Endothelial cell of umbilical vein (primary cell): ENCODE results near the gene PDE7B. TPM values are rescaled to one million over a fixed set of nuclear protein-coding genes. Genes with fewer than 3 reads are reported as not detected.

Experiments used
- BruUV-seq: library from RNA; stranded (reverse); fragments of 400-500 nt; replicated peaks from 2 replicates; lab custom pipeline; 2021; lab: Mats Ljungman, UMichigan
- CTCF ChIA-PET: fragments of 300-600, 350-600 bp; sonication (Branson Sonifier 250); formaldehyde crosslinking; loops from one replicate; lab custom pipeline; 2021; ENCODE audit warnings: antibody characterized with exemption, inconsistent platforms; lab: Charles Lee
- POLR2A ChIA-PET: fragments of 300-600, 350-600 bp; sonication (Branson Sonifier 250); formaldehyde crosslinking; loops from one replicate; lab custom pipeline; 2021; ENCODE audit warnings: antibody characterized with exemption, inconsistent platforms; lab: Charles Lee
- DNase-seq: peaks from one replicate; pipeline ENCODE4 v3.0.0-alpha.2; 2011; ENCODE audit warnings: low read depth, low spot score
- FAIRE-seq: peaks from 2 replicates; lab custom pipeline; 2011; peaks lifted over from hg19 to GRCh38; lab: Jason Lieb, UNC
- H2AFZ ChIP-seq: 2 replicates; pipeline ENCODE4 v1.6.0; 2012; ENCODE audit warnings: low read depth, low read length, control low read depth, inconsistent platforms
- H3K27ac ChIP-seq: 2 replicates; pipeline ENCODE4 v1.5.1; 2011; ENCODE audit warnings: low read depth, mild to moderate bottlenecking, control low read depth, low read length, moderate library complexity; ENCODE audit not compliant: insufficient read depth
- H3K27me3 ChIP-seq, 2 experiments: 2 replicates each; pipeline versions ENCODE4 v1.6.0 to v1.6.1; 2011; ENCODE audit warnings: low read length in 2 of 2, mixed read lengths in 1 of 2; ENCODE audit not compliant: control insufficient read depth in 2 of 2, insufficient read depth in 2 of 2
- H3K36me3 ChIP-seq, 2 experiments: 2 replicates in 1 of 2; 3 replicates in 1 of 2; pipeline ENCODE4 v1.5.1; 2011; ENCODE audit warnings: low read length in 2 of 2, mild to moderate bottlenecking in 1 of 2, moderate library complexity in 1 of 2; ENCODE audit not compliant: control insufficient read depth in 2 of 2, insufficient read depth in 2 of 2; ENCODE audit errors: extremely low read depth in 1 of 2
- H3K4me1 ChIP-seq: 3 replicates; pipeline ENCODE4 v1.5.1; 2011; ENCODE audit warnings: mild to moderate bottlenecking, low read length; ENCODE audit not compliant: control insufficient read depth, insufficient read depth; ENCODE audit errors: extremely low read depth
- H3K4me2 ChIP-seq: 2 replicates; pipeline ENCODE4 v1.6.1; 2011; ENCODE audit warnings: low read length, control low read depth, mixed read lengths; ENCODE audit not compliant: insufficient read depth
- H3K4me3 ChIP-seq, 3 experiments: fragments of 200-600 bp in 1 of 3; sonication (generic), shearing (Covaris generic) in 1 of 3; replicated peaks in 1 of 3; 2 replicates each; pipeline ENCODE4 v1.5.1; 2011 to 2016; ENCODE audit warnings: control low read depth in 3 of 3, low read length in 3 of 3, mild to moderate bottlenecking in 2 of 3, inconsistent platforms in 1 of 3, low read depth in 1 of 3, moderate library complexity in 1 of 3; ENCODE audit not compliant: insufficient read depth in 1 of 3
- H3K79me2 ChIP-seq: 2 replicates; pipeline ENCODE4 v1.6.0; 2012; ENCODE audit warnings: low read length, inconsistent platforms; ENCODE audit not compliant: control insufficient read depth, insufficient read depth
- H3K9ac ChIP-seq: replicated peaks from 2 replicates; pipeline ENCODE3; 2011; ENCODE audit warnings: low read length, control low read depth; ENCODE audit not compliant: insufficient read depth; ENCODE audit errors: extremely low read depth
- H3K9me1 ChIP-seq: replicated peaks from 3 replicates; pipeline ENCODE4 v1.6.0; 2011; ENCODE audit warnings: mild to moderate bottlenecking, low read length; ENCODE audit not compliant: control insufficient read depth, insufficient read depth; ENCODE audit errors: extremely low read depth
- H3K9me3 ChIP-seq: replicated peaks from 2 replicates; pipeline ENCODE4 v1.5.1; 2012; ENCODE audit warnings: low read length, inconsistent platforms; ENCODE audit not compliant: control insufficient read depth, insufficient read depth
- H4K20me1 ChIP-seq: replicated peaks from 2 replicates; pipeline ENCODE3; 2011; ENCODE audit warnings: mild to moderate bottlenecking, low read length; ENCODE audit not compliant: control insufficient read depth, insufficient read depth; ENCODE audit errors: extremely low read depth
- CTCF ChIP-seq, 2 donors: IDR thresholded peaks; 1 replicate in 1 of 2; 2 replicates in 1 of 2; pipeline ENCODE4 v1.5.1; 2011; ENCODE audit warnings: low read length in 2 of 2, mild to moderate bottlenecking in 2 of 2, moderate library complexity in 2 of 2, control low read depth in 1 of 2, inconsistent platforms in 1 of 2, low read depth in 1 of 2; ENCODE audit not compliant: insufficient read depth in 1 of 2; ENCODE audit errors: extremely low read depth in 1 of 2
- EZH2 ChIP-seq: IDR thresholded peaks from 2 replicates; pipeline ENCODE4 v1.6.1; 2012; ENCODE audit warnings: borderline replicate concordance, low read depth, mild to moderate bottlenecking, moderate library complexity, low read length, inconsistent platforms; ENCODE audit not compliant: severe bottlenecking
- FOS ChIP-seq: IDR thresholded peaks from 2 replicates; pipeline ENCODE4 v1.6.1; 2011; ENCODE audit warnings: mild to moderate bottlenecking, low read length, moderate library complexity, borderline replicate concordance; ENCODE audit not compliant: insufficient read depth
- GATA2 ChIP-seq: IDR thresholded peaks from 2 replicates; pipeline ENCODE4 v1.7.0; 2011; ENCODE audit warnings: low read depth, mild to moderate bottlenecking, moderate library complexity, mixed read lengths, low read length; ENCODE audit not compliant: insufficient read length, insufficient read depth
- JUN ChIP-seq: IDR thresholded peaks from 2 replicates; pipeline ENCODE4 v1.6.1; 2011; ENCODE audit warnings: borderline replicate concordance, low read depth; ENCODE audit not compliant: insufficient read length, insufficient read depth
- MAX ChIP-seq: IDR thresholded peaks from 2 replicates; pipeline ENCODE4 v1.6.1; 2011; ENCODE audit not compliant: insufficient read depth, insufficient read length
- MYC ChIP-seq: IDR thresholded peaks from one replicate; pipeline ENCODE4 v1.6.1; 2011; ENCODE audit warnings: mild to moderate bottlenecking, low read depth, low read length
- POLR2A ChIP-seq: IDR thresholded peaks from 2 replicates; pipeline ENCODE4 v1.6.1; 2012; ENCODE audit warnings: low read depth, mild to moderate bottlenecking, control low read depth, low read length
- POLR2AphosphoS5 ChIP-seq: IDR thresholded peaks from 2 replicates; pipeline ENCODE4 v1.6.1; 2012; ENCODE audit warnings: low read depth, mild to moderate bottlenecking, control low read depth, low read length, moderate library complexity; ENCODE audit not compliant: insufficient read depth
- dilution Hi-C: fragments of 300-500 bp; cut with MboI; formaldehyde crosslinking; loops from one replicate; pipeline ENCODE4 v1.15.0; 2019; ENCODE audit warnings: low sequenced_read_pairs; ENCODE audit not compliant: extremely low pct_ligation_motif_present
- intact Hi-C: fragments of 100-400 bp; cut with micrococcal nuclease; formaldehyde crosslinking; loops from one replicate; pipeline ENCODE4 v1.10.0; 2022
- polyA plus RNA-seq, 4 experiments: library from polyadenylated mRNA; depleted of rRNA in 3 of 4; stranded (reverse) in 3 of 4; unstranded in 1 of 4; fragments of >200 nt; gene quantifications; 2 replicates each; pipeline versions ENCODE4 v1.2.1 to v1.2.3, GENCODE V29; 2011 to 2012; ENCODE audit warnings: missing spikeins in 1 of 4
- total RNA-seq: library from RNA; stranded (reverse); gene quantifications from 2 replicates; pipeline ENCODE4 v1.2.3, GENCODE V29; 2021

The PDE7B gene
- total and polyA plus RNA-seq, 2 donors (not counting 3 experiments of a cell fraction or from before 2014, with no cell fraction given) = 20.6 to 25.1 TPM

- peak overlapping the region; percentile 32 for H3K9ac ChIP-seq
These were observed 226.5 kb downstream of the PDE7B start for GRCh38 chr6:136077834-136078576.

More at GRCh38 chr6:136077834-136078576, 226.5 kb downstream of the PDE7B start:
- TF ChIP-seq CTCF (IDR thresholded peaks at IDR 0.05; ENCODE audit: extremely low read depth in 1 of 2, insufficient read depth in 1 of 2, low read depth in 1 of 2, low read length in 2 of 2) (no peak), JUN (peak; percentile 54), GATA2 (peak; percentile 99), EZH2 (no peak), POLR2AphosphoS5 (peak; percentile 50), POLR2A (no peak), MYC (peak; percentile 30), MAX (peak; percentile 86), FOS (peak; percentile 77)
- FAIRE-seq (peak; percentile 89), DNase-seq (peak; percentile 97)
- intact Hi-C loops (loop anchor here (1.0 kb wide), 1 partner anchor 11 kb away; no protein-coding TSS in a partner anchor), dilution Hi-C loops (no loop called here)
- CTCF ChIA-PET = interaction anchor here (0.6 to 2.3 kb wide), 14 partner anchors 9 to 542 kb away, joined by 3 to 15 read pairs (median 4); no protein-coding TSS in a partner anchor
- Histone ChIP-seq H3K9me1 (no peaks in the 10 kb centered on the region), H3K27ac (peak overlapping the region; percentile 69), H3K9me3 (no peaks in the 10 kb centered on the region), H3K4me2 (peak overlapping the region; percentile 19), H3K36me3 (peaks cover 0 to 3% of the 10 kb centered on the region in 2 experiments), H3K79me2 (peaks cover 40% of the 10 kb centered on the region), H2AFZ (no peak overlapping the region), H3K27me3 (no peaks in the 10 kb centered on the region), H4K20me1 (no peaks in the 10 kb centered on the region), H3K4me1 (peaks cover 23% of the 10 kb centered on the region), H3K4me3 (no peak overlapping the region)
- TSS peak; percentile 49 for BruUV-seq
- POLR2A ChIA-PET = interaction anchor here (1.2 kb wide), 1 partner anchor 46 kb away, joined by 4 read pairs; no protein-coding TSS in a partner anchor
